ENCODE measurements around the gene NR1I2.
A peak's percentile ranks its signal among the peaks of the same experiment; 100 is the strongest.

NR1I2 gene

GRCh38 chr3:119778811-119779210 lies 3.1 kb upstream of the NR1I2 start:
- DNase-seq: no peak

- DNase-seq: no peak
These were observed 2.0 kb upstream of the NR1I2 start for GRCh38 chr3:119779731-119780383.

DNA sequence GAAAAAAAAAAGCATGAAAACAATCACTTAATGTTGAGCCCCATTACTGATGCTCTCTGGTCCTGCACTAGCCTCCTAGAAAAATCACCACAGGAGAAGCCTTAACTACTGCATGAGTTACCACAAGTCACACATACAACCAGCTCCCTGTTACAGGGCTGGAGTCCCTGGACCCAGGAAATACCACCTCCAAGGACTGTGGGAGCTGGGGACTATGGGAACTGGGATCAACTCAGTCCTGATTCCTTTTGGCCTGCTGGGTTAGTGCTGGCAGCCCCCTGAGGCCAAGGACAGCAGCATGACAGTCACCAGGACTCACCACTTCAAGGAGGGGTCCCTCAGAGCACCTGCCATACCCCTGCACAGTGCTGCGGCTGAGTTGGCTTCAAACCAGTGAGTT lies 559 bp downstream of the NR1I2 start:
- no peak for DNase-seq

- DNase-seq: no peak
These were observed 1.4 kb downstream of the NR1I2 start for GRCh38 chr3:119783255-119783654.

- no peak for DNase-seq
These were observed 2.0 kb downstream of the NR1I2 start for GRCh38 chr3:119783883-119784282.

DNA sequence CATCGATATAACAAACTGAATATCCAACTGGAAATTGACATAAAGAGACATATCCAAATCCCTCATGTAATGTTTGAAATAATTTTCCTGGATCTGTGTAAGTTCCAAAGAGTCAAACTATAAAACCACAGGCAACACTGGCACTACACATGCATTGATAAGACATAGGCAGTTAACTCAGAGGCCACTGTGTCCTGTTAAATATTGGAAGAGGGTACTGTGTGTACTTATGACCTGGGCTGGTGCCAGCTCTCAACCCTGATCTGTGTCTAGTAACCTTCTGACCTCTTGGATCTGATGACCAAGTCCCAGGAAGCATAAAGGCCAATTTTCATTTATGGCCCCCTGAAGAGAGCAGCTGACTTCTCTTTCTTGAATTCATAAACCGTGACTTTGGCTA lies 4.5 kb downstream of the NR1I2 start:
- no peak for DNase-seq

DNA sequence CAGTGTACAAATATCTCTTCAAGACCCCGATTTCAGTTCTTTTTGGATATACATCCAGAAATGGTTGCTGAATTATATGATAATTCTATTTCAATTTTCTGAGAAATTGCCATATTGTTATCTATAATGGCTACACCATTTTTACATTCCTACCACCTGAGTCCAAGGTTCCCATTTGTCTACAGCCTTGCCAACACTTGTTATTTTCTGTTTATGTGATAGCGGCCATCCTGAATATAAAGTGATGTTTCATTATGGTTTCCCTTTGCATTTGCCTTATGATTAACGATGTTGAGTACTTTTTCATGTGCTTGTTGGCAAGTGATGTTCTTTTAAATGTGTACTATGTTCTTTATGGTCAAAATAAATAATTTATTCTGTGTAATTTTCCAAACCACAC lies 8.5 kb downstream of the NR1I2 start:
- DNase-seq: no peak

GRCh38 chr3:119792270-119792669 lies 10.4 kb downstream of the NR1I2 start:
- no peak for DNase-seq

DNA sequence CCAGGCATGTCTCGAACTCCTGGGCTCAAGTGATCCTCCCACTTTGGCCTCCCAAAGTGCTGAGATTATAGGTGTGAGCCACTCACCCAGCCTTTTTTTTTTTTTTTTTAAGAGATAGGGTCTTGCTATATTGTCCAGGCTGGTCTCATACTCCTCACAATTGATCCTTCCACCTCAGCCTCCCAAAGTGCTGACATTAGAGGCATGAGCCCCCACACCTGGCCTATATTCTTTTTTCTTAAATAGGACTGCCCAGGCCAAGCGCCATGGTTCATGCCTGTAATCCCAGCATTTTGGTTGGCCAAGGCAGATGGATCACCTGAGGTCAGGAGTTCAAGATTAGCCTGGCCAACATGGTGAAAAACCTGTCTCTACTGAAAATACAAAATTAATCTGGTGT lies 12.5 kb downstream of the NR1I2 start:
- no peak for DNase-seq

DNA sequence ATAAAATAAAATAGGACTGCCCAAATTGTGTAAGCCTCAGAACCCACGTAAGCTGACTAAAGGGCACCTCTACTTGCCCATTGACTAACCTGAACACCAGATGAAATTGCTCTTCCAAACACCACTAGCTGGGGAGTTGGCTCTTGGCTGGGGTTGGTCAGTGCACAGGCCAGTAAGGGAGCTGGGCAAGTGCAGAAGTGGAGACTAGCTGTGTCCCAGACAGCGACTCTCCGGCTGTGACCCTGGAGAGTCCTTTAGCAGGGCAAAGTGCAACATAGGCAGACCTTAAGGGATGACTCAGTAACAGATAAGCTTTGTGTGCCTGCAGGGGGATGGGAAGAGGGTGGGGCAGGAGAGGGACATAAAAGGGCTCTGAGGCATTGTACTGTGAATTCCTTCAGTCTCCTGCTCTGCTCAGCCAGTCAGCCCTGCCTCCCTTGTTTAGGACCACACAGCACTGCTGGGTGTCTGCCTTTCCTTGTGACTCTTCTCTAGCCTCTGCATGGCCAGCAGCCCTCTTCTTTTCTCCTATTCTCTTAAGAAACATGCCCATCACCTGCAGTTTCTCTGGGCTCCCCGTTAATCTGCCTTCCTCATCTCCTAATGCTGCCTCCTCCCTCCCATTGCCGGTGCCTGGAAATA lies 13.2 kb downstream of the NR1I2 start:
- DNase-seq: no peak

- DNase-seq: no peak
These were observed 13.9 kb downstream of the NR1I2 start for GRCh38 chr3:119795849-119796248.

DNA sequence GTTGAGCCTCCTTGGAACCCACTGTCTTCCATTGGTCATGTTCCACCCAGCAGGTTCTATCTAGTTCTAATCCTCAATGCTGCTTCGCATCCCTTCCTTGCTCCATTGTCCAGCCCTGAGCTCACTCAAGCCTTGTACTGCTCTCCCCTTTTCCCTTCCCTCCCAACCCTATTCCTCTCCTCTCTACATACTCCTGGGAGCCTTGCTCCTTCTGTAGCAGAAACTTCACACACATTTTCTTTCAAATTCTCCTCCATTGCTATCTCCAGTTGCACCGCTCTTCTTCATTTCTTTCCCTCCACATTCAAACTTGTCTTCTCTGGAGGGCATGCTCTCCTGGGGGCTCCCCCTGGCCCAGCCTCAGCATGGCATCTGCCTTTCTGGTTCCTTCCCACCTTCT lies 14.5 kb downstream of the NR1I2 start:
- DNase-seq: no peak

DNA sequence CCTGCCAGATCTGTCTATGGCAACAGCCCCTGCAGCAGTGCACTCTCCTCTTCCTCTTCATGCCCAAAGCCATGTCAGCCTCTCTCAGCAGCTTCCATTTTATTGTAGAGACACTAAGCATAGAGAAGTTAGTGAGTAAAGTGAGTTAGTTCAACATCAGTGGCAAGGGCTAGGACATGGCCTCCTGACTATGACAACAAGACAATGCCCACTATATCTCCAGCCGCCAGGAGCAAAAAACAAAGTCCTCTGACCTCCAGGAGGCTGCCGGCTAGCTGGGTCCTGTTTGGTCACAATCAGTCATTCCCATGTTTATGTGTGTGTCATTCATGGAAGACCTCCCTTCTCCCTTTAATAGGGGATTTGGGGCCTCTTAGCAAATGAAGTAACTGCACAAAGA lies 14.9 kb downstream of the NR1I2 start:
- no peak for DNase-seq

DNA sequence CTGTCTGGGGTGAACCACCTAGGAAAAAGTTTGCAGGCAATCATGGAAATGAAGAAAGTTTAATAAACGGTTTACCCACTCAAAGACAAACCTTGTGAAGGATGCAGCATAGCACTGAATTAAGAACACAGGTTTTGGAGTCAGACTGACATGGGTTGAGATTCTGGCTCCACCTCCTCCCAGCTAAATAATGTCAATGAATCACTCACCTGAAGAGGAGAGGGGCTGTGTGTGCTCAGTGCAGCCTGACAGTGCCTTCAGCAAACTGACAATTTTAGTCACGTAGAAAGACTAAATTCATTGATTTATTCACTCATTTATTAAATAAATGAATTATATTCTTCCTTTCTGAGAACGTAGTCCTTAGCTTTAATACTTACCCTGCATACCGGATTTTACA lies 18.9 kb downstream of the NR1I2 start:
- DNase-seq: no peak

DNA sequence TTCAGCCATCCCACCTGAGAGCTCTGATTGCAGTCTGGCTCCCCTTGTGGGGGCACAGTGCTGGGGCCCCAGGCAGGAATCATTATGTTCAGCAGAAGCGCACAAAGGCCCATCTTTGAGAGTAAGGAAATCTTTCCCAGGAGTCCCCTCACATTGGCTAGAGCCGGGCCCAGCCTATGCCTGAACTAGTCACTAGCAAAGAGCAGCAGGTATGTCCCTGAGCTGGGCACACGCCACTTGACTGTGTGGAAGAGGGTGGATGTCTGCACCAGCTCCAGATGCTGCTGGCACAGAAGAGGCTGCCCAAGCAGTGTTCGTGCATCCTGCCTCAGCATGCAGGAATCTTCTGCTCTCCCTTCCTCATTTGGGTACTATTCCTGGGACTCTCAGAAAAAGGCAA lies 26.3 kb downstream of the NR1I2 start:
- no peak for DNase-seq

DNA sequence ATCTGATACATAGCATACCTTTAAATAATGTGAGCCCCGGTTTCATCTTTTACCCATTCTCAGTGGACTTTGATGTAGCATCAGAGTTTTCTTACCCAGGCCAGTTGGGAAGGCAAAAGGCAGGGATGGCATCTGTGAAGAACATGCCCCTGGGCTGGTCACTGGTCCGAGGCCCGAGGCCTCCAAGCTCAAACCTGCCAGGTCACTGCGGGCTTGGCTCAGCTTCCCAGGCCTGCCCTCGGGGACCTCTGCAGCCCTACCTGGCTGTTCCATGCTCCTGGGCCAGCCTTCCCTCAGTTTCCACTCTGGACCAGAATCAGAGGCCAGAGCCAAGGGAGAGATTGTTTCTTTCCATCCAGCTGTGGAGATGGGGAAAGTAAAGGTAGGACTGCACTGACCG lies 26.9 kb downstream of the NR1I2 start:
- DNase-seq: no peak

GRCh38 chr3:119809249-119810017 lies 27.5 kb downstream of the NR1I2 start:
- no peak for DNase-seq

DNA sequence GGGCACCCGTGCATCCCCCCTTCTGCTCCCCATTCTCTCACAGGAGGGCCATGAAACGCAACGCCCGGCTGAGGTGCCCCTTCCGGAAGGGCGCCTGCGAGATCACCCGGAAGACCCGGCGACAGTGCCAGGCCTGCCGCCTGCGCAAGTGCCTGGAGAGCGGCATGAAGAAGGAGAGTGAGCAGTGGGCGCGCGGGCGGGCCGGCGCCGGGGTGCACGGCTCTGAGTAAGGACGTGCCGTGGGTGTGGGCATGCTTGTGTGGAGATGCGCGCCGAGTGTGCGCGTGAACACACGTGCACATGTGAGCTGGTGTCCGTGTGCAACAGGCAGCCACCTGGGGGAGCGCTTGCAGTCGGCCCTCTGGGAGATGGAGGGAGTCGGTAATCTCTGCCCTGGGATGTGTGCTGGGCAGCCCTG lies 28.1 kb downstream of the NR1I2 start:
- peak in 16 of 56 donors; percentile 1 to 29 (median 10) for DNase-seq

- no peak for DNase-seq
These were observed 30.7 kb downstream of the NR1I2 start for GRCh38 chr3:119812491-119813058.

- no peak for DNase-seq
These were observed 33.8 kb downstream of the NR1I2 start for GRCh38 chr3:119815716-119816115.

DNA sequence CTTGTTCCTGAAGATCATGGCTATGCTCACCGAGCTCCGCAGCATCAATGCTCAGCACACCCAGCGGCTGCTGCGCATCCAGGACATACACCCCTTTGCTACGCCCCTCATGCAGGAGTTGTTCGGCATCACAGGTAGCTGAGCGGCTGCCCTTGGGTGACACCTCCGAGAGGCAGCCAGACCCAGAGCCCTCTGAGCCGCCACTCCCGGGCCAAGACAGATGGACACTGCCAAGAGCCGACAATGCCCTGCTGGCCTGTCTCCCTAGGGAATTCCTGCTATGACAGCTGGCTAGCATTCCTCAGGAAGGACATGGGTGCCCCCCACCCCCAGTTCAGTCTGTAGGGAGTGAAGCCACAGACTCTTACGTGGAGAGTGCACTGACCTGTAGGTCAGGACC lies 35.2 kb downstream of the NR1I2 start:
- DNase-seq: no peak

DNA sequence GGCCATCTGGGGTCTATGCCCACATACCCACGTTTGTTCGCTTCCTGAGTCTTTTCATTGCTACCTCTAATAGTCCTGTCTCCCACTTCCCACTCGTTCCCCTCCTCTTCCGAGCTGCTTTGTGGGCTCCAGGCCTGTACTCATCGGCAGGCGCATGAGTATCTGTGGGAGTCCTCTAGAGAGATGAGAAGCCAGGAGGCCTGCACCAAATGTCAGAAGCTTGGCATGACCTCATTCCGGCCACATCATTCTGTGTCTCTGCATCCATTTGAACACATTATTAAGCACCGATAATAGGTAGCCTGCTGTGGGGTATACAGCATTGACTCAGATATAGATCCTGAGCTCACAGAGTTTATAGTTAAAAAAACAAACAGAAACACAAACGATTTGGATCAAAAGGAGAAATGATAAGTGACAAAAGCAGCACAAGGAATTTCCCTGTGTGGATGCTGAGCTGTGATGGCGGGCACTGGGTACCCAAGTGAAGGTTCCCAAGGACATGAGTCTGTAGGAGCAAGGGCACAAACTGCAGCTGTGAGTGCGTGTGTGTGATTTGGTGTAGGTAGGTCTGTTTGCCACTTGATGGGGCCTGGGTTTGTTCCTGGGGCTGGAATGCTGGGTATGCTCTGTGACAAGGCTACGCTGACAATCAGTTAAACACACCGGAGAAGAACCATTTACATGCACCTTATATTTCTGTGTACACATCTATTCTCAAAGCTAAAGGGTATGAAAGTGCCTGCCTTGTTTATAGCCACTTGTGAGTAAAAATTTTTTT lies 35.9 kb downstream of the NR1I2 start:
- no peak for DNase-seq

Data from amygdala (tissue), 56 donors.